Left cardiac atrium (tissue), 4 donors: ENCODE data around the gene TKTL1. TPM values are rescaled to one million over a fixed set of nuclear protein-coding genes. Genes with fewer than 3 reads are reported as not detected.
"Not testable (repeated sequence)": the region's sequence is repeated elsewhere in the genome, so short reads cannot be mapped to it uniquely, and the experiment has no call there.

Source experiments
- ATAC-seq, 2 donors: fragments of 200-7000 bp; cut with Tn5 transposase; one replicate each; pipeline ENCODE4 v1.9.1; 2020; ENCODE audit warnings: mild to moderate bottlenecking in 2 of 2, moderate library complexity in 2 of 2
- DNase-seq: peaks from one replicate; pipeline ENCODE4 v3.0.0-alpha.2; 2020
- intact Hi-C, 2 donors: fragments of 100-400 bp; cut with DNase I; formaldehyde crosslinking; loops; one replicate each; pipeline versions ENCODE4 v1.14.1 to v1.15.1; 2022 to 2023
- long read RNA-seq: library from polyadenylated mRNA; unstranded; transcript quantifications from one replicate; pipeline ENCODE4 v2.0.0, GENCODE V29; 2021
- total RNA-seq, 2 donors: library from RNA; stranded (reverse); fragmentation: NEBNext Ultra II Directional; extraction: Animal tissue kit (Norgen Biotek cat#: 25700); gene quantifications; one replicate each; pipeline ENCODE4 v1.2.1, GENCODE V29; 2021
- donor health status: DM: no; HTN: yes; CAD: no.
- donor health status: DM: no; HTN: yes; CAD: no; lungs with severe emphysema.
- donor health status: DM: yes; HTN: yes; CAD: no.
- donor health status: Dilated cardiomyopathy.

Gene TKTL1
- total RNA-seq = 1 to 10 TPM; 4.1 to 7.0 TPM
- long read RNA-seq, partial matches to known transcripts = 1 of 3 reads
- long read RNA-seq, other reads (novel, unspliced or antisense) = 1 of 3 reads

- DNase-seq (peak; percentile 10), ATAC-seq (no peak)
- intact Hi-C loops = no loop called here
Measured at GRCh38 chrX:154295664-154296310, at the start of gene TKTL1. TSS of gene TKTL1 (plus strand) at chrX:154295795. CDS start at chrX:154295860, 65 bp downstream.

- intact Hi-C loops, DNase-seq: not testable (repeated sequence)
- ATAC-seq = peak; percentile 91 to 94
Measured at GRCh38 chrX:154247377-154248045, 48.1 kb upstream of the TKTL1 start.

DNA sequence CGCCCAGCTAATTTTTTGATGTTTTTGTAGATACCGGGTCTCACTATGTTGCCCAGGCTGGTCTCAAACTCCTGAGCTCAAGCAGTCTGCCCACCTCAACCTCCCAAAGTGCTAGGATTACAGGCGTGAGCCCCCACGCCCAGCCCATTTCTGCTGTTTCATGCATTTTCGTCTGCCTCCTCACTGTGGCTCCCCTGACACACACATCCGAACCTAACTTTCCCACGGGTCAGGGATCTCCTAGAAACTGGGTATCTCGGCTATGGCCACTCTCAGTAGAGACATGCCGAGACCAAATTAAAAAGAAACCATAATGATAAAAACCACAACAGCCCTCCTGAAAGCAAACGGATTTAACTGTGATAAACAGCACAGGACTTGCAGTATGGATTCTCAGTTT, 47.5 kb upstream of the TKTL1 start:
- DNase-seq, intact Hi-C loops, ATAC-seq: not testable (repeated sequence)

- ATAC-seq, DNase-seq, intact Hi-C loops: not testable (repeated sequence)
Measured at GRCh38 chrX:154257282-154257681, 38.3 kb upstream of the TKTL1 start, which contains the start of gene OPN1MW3. TSS of gene OPN1MW3 (plus strand) at chrX:154257582. CDS start at chrX:154257620, 38 bp downstream.

DNA sequence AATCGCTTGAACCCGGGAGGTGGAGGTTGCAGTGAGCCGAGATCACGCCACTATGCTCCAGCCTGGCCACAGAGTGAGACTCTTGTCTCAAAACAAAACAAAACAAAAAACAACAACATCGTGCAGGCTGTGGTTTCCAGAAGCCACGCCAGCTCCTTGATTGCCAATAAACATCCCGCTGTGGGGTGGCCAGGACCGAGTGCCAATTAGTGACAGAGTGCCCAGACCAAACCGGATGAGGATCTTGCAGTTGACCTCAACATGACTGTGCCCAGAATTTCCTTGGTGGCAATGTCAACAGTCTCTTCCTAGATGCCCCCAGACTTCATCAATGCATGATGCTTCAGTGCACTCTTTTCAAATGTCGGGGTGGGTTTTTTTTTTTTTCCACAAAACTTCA, 36.9 kb upstream of the TKTL1 start:
- not testable (repeated sequence) for ATAC-seq, DNase-seq

GRCh38 chrX:154263072-154263471, 32.5 kb upstream of the TKTL1 start:
- ATAC-seq, intact Hi-C loops, DNase-seq: not testable (repeated sequence)

More for the DNA sequence above, 36.9 kb upstream of the TKTL1 start:
- intact Hi-C loops = not testable (repeated sequence)

- ATAC-seq = peak in 1 of 2 donors; percentile 86
- intact Hi-C loops = not testable (repeated sequence)
Measured at GRCh38 chrX:154269245-154269644, 26.4 kb upstream of the TKTL1 start.

GRCh38 chrX:154284489-154285338, 10.9 kb upstream of the TKTL1 start:
- peak; percentile 81 to 94 for ATAC-seq
- DNase-seq, intact Hi-C loops: not testable (repeated sequence)

More at GRCh38 chrX:154269245-154269644, 26.4 kb upstream of the TKTL1 start:
- not testable (repeated sequence) for DNase-seq

GRCh38 chrX:154286406-154286805, 9.2 kb upstream of the TKTL1 start:
- ATAC-seq, intact Hi-C loops, DNase-seq: not testable (repeated sequence)

GRCh38 chrX:154294791-154295574, 612 bp upstream of the TKTL1 start, which contains the start of gene TEX28:
TSS of gene TEX28 (minus strand) at chrX:154295124. CDS start at chrX:154292117, 3,007 bp downstream.
- ATAC-seq (no peak), DNase-seq (peak; percentile 8)
- intact Hi-C loops = no loop called here

- DNase-seq (peak; percentile 4), ATAC-seq (no peak)
- intact Hi-C loops = no loop called here
Measured at GRCh38 chrX:154296731-154297130, 1.1 kb downstream of the TKTL1 start.

DNA sequence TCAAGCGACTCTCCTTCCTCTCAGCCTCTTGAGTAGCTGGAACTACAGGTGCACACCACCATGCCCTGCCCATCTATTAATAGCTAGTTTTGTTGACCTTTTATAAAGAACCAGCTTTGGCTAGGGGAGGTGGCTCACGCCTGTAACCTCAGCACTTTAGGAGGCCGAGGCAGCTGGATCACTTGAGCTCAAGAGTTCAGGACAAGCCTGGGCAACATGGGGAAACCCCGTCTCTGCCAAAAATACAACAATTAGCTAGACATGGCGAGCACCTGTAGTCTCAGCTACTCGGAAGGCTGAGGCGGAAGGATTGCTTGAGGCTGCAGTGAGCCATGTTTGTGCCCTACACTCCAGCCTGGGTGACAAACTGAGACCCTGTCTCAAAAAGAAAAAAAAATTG, 2.7 kb downstream of the TKTL1 start:
- DNase-seq = peak; percentile 0
- intact Hi-C loops = no loop called here
- ATAC-seq = no peak

DNA sequence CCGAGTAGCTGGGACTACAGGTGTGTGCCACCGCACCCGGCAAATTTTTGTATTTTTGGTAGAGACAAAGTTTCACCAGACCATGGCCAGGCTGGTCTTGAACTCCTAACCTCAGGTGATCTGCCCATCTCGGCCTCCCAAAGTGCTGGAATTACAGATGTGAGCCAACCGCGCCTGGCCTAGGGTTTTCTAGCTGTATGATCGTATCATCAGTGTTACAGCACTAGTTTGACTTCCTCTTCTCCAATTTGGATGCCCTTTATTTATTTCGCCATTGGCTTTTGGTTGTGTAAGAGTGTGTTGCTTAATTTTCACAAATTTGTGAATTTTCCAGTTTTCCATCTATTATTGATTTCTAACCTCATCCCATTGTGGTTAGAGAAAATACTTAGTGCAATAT, 5.2 kb downstream of the TKTL1 start:
- DNase-seq = peak; percentile 13

GRCh38 chrX:154302998-154303397, 7.4 kb downstream of the TKTL1 start:
- intact Hi-C loops, ATAC-seq: not testable (repeated sequence)
- peak; percentile 0 for DNase-seq

More for the DNA sequence above, 5.2 kb downstream of the TKTL1 start:
- intact Hi-C loops = no loop called here
- no peak for ATAC-seq

- intact Hi-C loops = no loop called here
- ATAC-seq (no peak), DNase-seq (peak; percentile 2)
Measured at GRCh38 chrX:154303476-154303875, 7.9 kb downstream of the TKTL1 start.

GRCh38 chrX:154304846-154305245, 9.3 kb downstream of the TKTL1 start:
- peak; percentile 7 for DNase-seq
- intact Hi-C loops = no loop called here
- ATAC-seq = no peak

DNA sequence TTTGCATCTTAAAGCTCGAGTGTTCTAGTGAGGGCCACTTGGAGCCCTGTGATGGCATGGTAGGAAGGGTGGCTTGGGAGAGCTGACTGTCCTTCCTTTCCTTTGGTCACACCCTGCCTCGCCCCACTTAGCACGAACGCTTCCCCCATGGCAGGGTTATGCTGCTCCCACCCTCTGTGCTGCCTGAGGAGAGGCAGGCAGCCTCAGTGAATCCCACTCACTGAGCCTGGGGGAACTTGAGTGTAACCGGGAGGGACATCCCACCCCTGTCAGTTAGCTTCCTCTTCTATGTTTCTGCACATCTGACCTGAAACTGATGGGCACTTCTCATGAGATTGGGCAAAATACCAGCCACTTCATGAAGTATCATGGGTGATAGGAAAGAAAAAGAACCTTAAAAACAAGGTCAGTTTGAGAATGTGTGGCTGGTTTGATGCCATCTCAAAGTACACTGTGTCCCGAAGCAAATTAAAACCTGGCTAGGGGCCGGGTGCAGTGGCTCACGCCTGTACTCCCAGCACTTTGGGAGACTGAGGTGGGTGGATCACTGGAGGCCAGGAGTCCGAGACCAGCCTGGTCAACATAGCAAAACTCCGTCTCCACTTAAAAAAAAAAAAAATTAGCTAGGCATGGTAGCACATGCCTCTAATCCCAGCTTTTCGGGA, 10.1 kb downstream of the TKTL1 start:
- DNase-seq (peak; percentile 29), ATAC-seq (peak; percentile 55 to 72)
- intact Hi-C loops = no loop called here

GRCh38 chrX:154307202-154307601, 11.6 kb downstream of the TKTL1 start:
- DNase-seq (peak; percentile 8), ATAC-seq (peak in 1 of 2 donors; percentile 41)
- intact Hi-C loops = no loop called here
